Spleen (tissue), 7 donors: Measurements from ENCODE around the gene DAZAP1.

ENCODE experiments used
- CTCF ChIP-seq, 11 experiments: fragments of 200-600 bp in 7 of 11; fragments of 450-650 bp in 4 of 11; sonication (generic) in 4 of 11; IDR thresholded peaks in 8 of 11; conservative IDR thresholded peaks in 3 of 11; 1 replicate in 7 of 11; 2 replicates in 4 of 11; pipeline versions ENCODE4 v1.4.0 to v1.8.0; 2016 to 2021; ENCODE audit warnings: antibody characterized with exemption in 11 of 11, inconsistent platforms in 4 of 11, mild to moderate bottlenecking in 1 of 11
- POLR2A ChIP-seq, 3 donors: fragments of 450-650 bp; IDR thresholded peaks; one replicate each; pipeline ENCODE4 v1.5.1; 2017; ENCODE audit warnings: antibody characterized with exemption in 3 of 3, mild to moderate bottlenecking in 1 of 3
- POLR2AphosphoS5 ChIP-seq, 3 donors: sonication (generic); formaldehyde crosslinking; IDR thresholded peaks; one replicate each; pipeline ENCODE4 v1.5.1; 2017; ENCODE audit warnings: antibody characterized with exemption in 3 of 3
- donor health status: DM: no; HTN: no; CAD: no; lungs with moderate emphysema.
- donor health status: DM: no; HTN: no; CAD: no.
- donor health status: DM: no; HTN: no; CAD: no.

- TF ChIP-seq CTCF (IDR thresholded peaks at IDR 0.05 in 8 of 11, conservative IDR thresholded peaks at IDR 0.05 in 3 of 11) (no peak), POLR2A (IDR thresholded peaks at IDR 0.05) (no peak), POLR2AphosphoS5 (IDR thresholded peaks at IDR 0.05) (peak in 1 of 3 donors; percentile 43)
These were observed 15.6 kb downstream of the DAZAP1 start for GRCh38 chr19:1422943-1423342.
